HG02623 (cell line): Measurements from ENCODE around the gene GKN1.

Source experiments
- ATAC-seq: cut with Tn5 transposase; IDR thresholded peaks from one replicate; pipeline ENCODE4 v1.9.1; 2021; ENCODE audit warnings: moderate library complexity; ENCODE audit not compliant: unreplicated experiment

Gene GKN1

GRCh38 chr2:68959001-68959400 is 15.4 kb upstream of the GKN1 start:
- no peak for ATAC-seq

GRCh38 chr2:68961380-68961779 is 13.1 kb upstream of the GKN1 start:
- ATAC-seq, result no peak

- ATAC-seq, result no peak
These were observed 10.2 kb upstream of the GKN1 start for GRCh38 chr2:68964282-68964681.

- no peak for ATAC-seq
These were observed 6.2 kb upstream of the GKN1 start for GRCh38 chr2:68968221-68968620.

GRCh38 chr2:68969736-68970490 is 4.5 kb upstream of the GKN1 start:
- ATAC-seq, result no peak

GRCh38 chr2:68970566-68971265 is 3.7 kb upstream of the GKN1 start:
- no peak for ATAC-seq

- no peak for ATAC-seq
These were observed 2.7 kb upstream of the GKN1 start for GRCh38 chr2:68971591-68972231.

- ATAC-seq, result no peak
These were observed 670 bp downstream of the GKN1 start for GRCh38 chr2:68974946-68975665.

GRCh38 chr2:68975844-68976243 is 1.4 kb downstream of the GKN1 start:
- ATAC-seq, result no peak

GRCh38 chr2:68977453-68977852 is 3.0 kb downstream of the GKN1 start:
- no peak for ATAC-seq

GRCh38 chr2:68978098-68978497 is 3.7 kb downstream of the GKN1 start:
- no peak for ATAC-seq

GRCh38 chr2:68980956-68981355 is 6.5 kb downstream of the GKN1 start:
- ATAC-seq, result no peak

- no peak for ATAC-seq
These were observed 12.6 kb downstream of the GKN1 start for GRCh38 chr2:68987021-68987503.

GRCh38 chr2:68989035-68989434 is 14.6 kb downstream of the GKN1 start:
- no peak for ATAC-seq

- no peak for ATAC-seq
These were observed 17.9 kb downstream of the GKN1 start for GRCh38 chr2:68992341-68992740.

- ATAC-seq, result no peak
These were observed 18.5 kb downstream of the GKN1 start for GRCh38 chr2:68992933-68993332.

GRCh38 chr2:68993660-68994059 is 19.2 kb downstream of the GKN1 start:
- ATAC-seq, result no peak

GRCh38 chr2:68994864-68995263 is 20.4 kb downstream of the GKN1 start:
- no peak for ATAC-seq

GRCh38 chr2:68995916-68996315 is 21.5 kb downstream of the GKN1 start:
- ATAC-seq, result no peak

GRCh38 chr2:68997401-68997800 is 23.0 kb downstream of the GKN1 start:
- ATAC-seq, result no peak

GRCh38 chr2:69001879-69002278 is 27.4 kb downstream of the GKN1 start:
- ATAC-seq, result no peak
